HG03095 (cell line): Measurements from ENCODE around the gene EEF2.
"Not testable (repeated sequence)": the region's sequence is repeated elsewhere in the genome, so short reads cannot be mapped to it uniquely, and the experiment has no call there.

Experiments used
- ATAC-seq: cut with Tn5 transposase; IDR thresholded peaks from one replicate; pipeline ENCODE4 v1.9.1; 2021; ENCODE audit warnings: moderate library complexity; ENCODE audit not compliant: unreplicated experiment

EEF2 gene

GRCh38 chr19:4015705-4016402 is 30.6 kb upstream of the EEF2 start:
- ATAC-seq: no peak

DNA sequence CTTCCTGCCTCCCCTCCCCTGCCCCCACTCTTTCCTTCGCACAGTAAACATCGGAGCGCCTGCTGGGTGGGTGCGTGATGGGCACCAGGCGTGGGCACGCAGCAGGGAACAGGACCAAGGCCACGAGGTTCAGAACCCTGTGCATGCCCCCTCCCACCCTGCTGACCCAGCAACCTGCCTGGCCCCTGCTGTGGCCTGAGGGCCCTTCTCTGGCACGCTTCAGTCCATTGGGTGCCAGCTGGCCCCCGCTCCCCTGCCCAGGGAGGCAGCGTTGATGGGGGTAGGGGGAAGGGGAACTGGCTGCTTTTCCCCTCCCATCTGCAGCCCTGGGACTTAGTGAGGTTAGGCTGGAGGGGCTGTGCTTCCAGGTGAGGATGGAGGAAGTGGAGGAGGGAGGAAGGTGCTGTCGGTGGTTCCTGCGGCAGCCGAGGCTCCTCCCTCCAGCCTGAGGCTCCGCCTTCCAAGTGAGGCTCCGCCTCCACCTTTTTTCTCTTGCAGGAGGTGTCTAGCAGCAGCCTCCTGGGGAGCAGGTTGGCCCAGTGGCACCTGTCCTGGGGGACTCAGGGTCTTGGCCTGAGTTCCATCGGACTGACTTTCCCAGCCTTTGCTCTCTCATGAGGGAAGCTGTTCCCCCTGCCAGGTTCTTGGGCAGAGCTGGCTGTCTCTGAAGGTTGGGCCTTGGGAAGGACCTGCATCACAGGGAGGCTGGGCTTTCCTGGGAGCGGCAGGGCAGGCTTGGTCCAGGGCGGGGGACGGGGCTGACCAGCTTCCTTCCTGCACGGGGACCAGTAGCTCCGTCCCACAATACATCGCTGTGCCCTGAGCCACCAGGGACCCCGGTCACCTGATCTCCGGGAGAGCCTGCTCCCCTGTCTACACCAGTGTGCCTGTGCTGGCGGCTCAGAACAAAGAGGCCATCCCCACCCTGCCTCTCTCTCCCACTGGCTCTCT is 29.6 kb upstream of the EEF2 start:
- ATAC-seq: no peak

DNA sequence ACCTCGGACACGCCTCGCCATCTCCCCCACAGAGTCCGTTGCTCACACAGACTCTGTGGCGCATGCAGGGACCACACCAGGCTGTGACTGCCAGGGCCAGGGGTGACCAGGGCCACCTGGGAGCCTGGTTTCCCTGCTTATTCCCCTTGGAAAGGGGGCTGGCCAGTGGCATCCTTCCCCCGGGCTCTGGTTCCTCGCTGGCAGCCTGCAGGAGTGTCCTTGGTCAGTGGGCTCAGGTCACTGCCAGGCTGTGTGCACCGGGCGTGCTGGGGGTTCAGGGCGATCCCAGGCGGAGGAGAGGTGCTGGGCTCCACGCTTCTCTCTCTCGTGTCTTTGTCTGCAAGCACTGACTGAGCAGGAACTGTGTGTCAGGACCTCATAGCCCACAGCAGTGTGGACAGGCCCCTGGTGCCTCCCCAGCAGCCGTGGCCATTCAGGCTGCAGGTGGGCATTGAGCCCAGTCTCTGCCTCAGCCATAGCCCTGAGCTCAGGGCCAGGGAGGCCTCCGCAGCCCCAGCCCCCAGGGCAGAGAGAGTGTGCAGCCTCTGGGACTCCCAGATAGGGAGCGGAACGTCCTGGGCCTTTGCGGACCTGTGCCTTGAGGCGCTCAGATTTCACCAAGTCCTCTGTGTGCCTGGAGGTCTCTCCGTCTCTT is 28.8 kb upstream of the EEF2 start:
- ATAC-seq: no peak

DNA sequence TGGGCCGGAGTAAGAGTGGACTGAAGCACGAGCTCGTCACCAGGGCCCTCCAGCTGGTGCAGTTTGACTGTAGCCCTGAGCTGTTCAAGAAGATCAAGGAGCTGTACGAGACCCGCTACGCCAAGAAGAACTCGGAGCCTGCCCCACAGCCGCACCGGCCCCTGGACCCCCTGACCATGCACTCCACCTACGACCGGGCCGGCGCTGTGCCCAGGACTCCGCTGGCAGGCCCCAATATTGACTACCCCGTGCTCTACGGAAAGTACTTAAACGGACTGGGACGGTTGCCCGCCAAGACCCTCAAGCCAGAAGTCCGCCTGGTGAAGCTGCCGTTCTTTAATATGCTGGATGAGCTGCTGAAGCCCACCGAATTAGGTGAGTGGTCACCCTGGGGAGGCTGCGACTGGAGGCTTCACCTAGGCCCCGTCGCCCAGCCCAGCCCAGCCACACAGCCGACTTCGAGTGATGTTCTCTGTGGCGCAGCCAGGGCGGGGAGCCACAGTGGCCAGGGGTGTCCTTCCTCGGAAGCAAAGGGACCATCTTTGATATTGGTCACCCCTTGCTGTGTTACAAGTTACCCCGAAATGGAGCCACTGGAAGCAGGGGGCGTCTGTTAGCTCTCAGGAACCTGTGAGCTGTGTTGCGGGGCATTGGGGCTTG is 27.8 kb upstream of the EEF2 start:
- ATAC-seq: no peak

DNA sequence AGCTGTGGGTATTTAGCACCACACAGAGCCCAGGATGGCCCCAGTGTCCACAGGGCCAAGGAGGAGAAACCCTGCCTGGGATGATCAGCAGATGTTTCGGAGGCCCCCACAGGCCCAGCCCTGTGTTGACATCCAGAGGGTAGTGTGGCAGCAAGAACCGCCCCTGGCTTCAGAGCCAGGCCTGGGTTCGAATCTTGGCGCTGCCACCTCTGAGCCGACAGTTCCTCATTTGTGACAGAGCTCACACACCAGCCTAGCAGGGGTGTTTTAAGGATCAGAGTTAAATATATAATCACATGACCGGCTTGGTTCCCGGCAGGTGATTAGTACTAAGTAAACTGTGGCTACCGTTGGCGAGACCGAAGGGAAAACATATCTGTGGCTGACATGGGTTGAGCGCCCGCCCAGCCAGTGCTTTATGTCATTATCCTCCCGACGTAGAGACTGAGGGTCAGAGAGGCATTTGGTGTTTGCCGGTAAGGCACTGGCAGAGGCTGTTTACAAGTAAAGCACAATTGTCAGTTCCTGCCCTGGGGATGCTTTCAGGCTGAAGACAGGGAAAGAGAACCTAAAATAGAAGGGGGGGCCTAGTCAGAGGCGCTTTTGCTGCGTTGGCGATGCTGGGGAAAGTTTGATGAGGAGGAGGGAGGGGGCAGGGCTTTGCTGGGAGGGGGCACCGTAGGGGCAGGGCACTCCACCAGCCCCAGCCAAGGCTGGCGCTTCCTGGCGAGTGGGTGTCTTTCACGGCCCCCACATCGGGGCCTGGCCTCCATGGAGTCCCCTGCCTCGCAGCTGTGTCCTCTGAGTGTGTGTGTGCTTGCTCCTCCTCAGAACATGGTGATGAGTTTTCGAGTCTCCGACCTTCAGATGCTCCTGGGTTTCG is 27.1 kb upstream of the EEF2 start:
- no peak for ATAC-seq

GRCh38 chr19:4011430-4011829 is 26.2 kb upstream of the EEF2 start:
- ATAC-seq: not testable (repeated sequence)

GRCh38 chr19:4010808-4011110 is 25.5 kb upstream of the EEF2 start:
- no peak for ATAC-seq

GRCh38 chr19:4009990-4010807 is 24.9 kb upstream of the EEF2 start:
- no peak for ATAC-seq

GRCh38 chr19:4007836-4008539 is 22.7 kb upstream of the EEF2 start:
- ATAC-seq: peak; percentile 22

DNA sequence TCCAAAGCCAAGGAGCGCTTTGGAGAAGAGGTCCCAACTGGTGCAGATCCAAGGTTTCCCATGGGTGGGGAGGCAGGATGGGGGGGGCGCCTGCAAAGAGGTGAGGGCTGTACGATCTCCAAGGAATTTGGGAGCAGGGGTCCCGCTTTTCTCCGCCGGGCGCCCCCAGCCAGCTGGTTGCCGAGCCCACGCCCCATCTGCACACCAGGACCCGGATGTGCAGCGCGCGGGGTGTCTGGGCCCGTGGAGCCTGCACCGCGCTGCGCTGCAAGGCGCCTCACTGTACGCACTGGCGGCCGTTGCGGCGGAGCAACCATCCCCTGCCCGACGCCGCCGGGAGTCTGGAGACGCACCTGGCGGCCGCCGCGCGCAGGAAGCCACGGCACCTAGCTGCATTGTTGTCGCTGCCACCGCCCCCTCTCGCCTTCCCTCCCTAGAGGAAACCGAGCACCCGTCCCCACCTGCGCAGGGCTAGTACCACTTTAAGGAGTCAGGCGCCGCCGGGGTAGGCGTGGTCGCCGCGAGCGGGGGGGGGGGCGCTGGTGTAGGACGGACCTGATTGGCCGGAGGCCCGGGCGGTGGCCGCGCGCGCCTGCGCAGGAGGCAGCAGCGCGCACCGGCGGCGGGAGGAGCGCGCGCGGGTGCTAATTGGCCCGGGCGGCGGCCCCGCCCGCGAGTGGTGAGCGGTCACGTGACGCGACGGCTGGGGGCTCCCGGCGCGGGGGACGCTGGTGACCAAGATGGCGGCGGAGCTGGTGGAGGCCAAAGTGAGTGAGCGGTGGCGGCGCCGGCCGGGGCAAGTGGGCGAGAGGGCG is 22.0 kb upstream of the EEF2 start, which contains the start of gene PIAS4:
Gene PIAS4 (plus strand): TSS at position 716 of the 815 bp plus-strand sequence. CDS start 25 bp downstream, at position 741.
- peak; percentile 68 for ATAC-seq

DNA sequence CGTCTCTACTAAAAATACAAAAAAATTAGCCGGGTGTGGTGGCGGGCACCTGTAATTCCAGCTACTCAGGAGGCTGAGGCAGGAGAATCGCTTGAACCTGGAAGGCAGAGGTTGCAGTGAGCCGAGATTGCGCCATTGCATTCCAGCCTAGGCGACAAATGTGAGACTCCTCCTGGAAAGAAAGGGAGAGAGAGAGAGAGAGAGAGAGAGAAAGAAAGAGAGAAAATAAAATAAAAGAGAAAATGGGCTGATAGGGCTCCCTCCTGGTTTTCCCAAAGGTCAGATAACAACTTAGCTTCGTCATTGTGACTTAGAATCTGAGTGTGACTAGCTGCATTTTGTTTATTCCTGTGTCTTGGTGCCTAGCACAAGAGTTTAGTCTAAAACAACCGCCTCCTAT is 20.2 kb upstream of the EEF2 start:
- not testable (repeated sequence) for ATAC-seq

DNA sequence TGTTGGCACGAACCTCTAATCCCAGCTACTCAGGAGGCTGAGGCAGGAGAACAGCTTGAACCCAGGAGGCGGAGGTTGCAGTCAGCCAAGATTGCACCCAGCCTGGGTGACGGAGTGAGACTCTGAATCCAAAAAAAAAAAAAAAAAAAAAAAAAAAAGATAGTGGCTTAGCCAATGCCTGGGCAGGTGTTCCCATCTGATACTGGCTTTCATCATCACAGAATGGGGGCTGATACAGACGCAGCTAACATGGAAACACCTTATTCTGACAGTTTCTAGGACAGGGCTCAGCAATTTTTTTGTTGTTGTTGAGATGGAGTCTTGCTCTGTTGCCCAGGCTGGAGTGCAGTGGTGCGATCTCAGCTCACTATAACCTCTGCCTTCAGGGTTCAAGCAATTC is 15.5 kb upstream of the EEF2 start:
- not testable (repeated sequence) for ATAC-seq

DNA sequence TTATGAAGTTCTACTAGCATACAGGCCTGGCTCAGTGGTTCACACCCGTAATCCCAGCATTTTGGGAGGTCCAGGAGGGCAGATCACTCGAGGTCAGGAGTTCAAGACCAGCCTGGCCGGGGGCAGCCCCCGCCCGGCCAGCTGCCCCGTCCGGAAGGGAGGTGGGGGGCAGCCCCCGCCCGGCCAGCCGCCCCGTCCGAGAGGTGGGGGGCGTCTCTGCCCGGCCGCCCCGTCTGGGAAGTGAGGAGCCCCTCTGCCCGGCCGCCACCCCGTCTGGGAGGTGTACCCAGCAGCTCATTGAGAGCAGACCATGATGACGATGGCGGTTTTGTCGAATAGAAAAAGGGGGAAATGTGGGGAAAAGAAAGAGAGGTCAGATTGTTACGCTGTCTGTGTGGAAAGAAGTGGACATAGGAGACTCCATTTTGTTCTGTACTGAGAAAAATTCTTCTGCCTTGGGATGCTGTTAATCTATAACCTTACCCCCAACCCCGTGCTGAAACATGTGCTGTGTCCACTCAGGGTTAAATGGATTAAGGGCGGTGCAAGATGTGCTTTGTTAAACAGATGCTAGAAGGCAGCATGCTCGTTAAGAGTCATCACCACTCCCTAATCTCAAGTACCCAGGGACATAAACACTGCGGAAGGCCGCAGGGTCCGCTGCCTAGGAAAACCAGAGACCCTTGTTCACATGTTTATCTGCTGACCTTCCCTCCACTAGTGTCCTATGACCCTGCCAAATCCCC is 13.6 kb upstream of the EEF2 start:
- ATAC-seq: not testable (repeated sequence)

DNA sequence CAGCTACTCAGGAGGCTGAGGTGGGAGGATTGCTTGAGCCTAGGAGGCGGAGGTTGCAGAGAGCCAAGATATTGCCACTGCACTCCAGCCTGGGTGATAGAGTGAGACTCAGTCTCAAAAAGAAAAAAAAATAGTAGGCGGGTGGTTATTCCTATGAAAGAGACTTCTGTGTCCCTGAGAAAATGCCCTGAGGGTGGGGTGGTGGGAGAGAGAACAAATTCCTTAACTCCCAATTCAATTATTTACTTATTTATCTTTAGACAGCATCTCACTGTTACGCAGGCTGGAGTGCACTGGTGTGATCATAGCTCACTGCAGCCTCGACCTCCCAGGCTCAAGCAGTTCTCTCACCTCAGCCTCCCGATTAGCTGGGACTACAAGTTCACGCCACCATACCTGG is 10.3 kb upstream of the EEF2 start:
- no peak for ATAC-seq

- ATAC-seq: no peak
These were observed 5.5 kb upstream of the EEF2 start for GRCh38 chr19:3990815-3991117.

DNA sequence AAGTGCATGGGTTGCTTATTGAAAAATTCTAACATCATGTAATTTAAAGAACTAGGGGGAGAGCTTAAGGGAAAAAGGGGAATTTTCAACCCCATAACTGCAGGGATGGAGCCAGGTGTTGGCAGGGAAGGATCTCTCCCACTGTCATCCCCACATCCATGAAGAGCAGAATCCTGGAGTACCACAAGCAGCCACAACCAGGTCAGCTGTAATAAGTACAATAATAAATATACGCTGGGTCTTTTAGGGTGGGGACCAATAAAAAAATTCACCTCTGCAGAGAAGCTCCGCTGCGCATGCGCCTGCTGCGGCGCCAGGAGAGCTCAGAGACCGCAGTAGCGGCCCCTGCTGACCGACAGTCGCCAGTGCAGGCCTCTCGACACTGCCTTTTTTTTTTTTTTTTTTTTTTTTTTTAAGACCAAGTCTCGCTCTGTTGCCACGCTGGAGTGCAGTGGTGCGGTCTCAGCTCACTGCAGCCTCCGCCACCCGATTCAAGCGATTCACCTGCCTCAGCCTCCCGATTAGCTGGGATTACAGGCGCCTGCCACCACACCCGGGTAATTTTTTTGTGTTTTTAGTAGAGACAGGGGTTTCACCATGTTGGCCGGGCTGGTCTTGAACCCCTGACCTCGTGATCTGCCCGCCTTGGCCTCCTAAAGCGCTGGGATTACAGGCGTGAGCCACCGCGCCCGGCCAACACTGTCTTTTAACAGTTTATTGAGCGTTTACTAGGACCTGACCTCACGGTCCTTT is 2.5 kb upstream of the EEF2 start:
- ATAC-seq: no peak
